GM23338 (cell line): ENCODE measurements around the gene RGS7. TPM values are rescaled to one million over a fixed set of nuclear protein-coding genes. Genes with fewer than 3 reads are reported as not detected.

Experiments used
- ATAC-seq: fragments of 200-7000 bp; cut with Tn5 transposase; 3 replicates; pipeline ENCODE4 v1.9.1; 2020
- DNase-seq: peaks from one replicate; pipeline ENCODE4 v3.0.0-alpha.2; 2015; ENCODE audit warnings: low spot score
- H2AFZ ChIP-seq: fragments of 200-600 bp; sonication (generic); 2 replicates; pipeline ENCODE4 v1.8.0; 2016; ENCODE audit warnings: antibody characterized with exemption, mild to moderate bottlenecking, moderate library complexity
- H3F3A ChIP-seq: fragments of 200-600 bp; sonication (generic); replicated peaks from 2 replicates; pipeline ENCODE4 v1.8.0; 2017; ENCODE audit warnings: antibody characterized with exemption, mixed run types, low read depth
- H3K27ac ChIP-seq: fragments of 200-600 bp; sonication (generic); 2 replicates; pipeline ENCODE4 v1.6.1; 2016; ENCODE audit warnings: low read depth
- H3K27me3 ChIP-seq: fragments of 200-600 bp; sonication (generic); 2 replicates; pipeline ENCODE4 v1.8.0; 2016; ENCODE audit warnings: mild to moderate bottlenecking, mixed run types, moderate library complexity; ENCODE audit not compliant: insufficient read depth
- H3K36me3 ChIP-seq: fragments of 200-600 bp; sonication (generic); 2 replicates; pipeline ENCODE4 v1.8.0; 2016; ENCODE audit warnings: mild to moderate bottlenecking; ENCODE audit not compliant: insufficient read depth
- H3K4me1 ChIP-seq: fragments of 200-600 bp; sonication (generic); 2 replicates; pipeline ENCODE4 v1.8.0; 2016; ENCODE audit warnings: mild to moderate bottlenecking, moderate library complexity; ENCODE audit not compliant: insufficient read depth
- H3K4me2 ChIP-seq: fragments of 200-600 bp; sonication (generic); 2 replicates; pipeline ENCODE4 v1.7.1; 2017; ENCODE audit warnings: mixed run types
- H3K4me3 ChIP-seq: fragments of 200-600 bp; sonication (generic); 2 replicates; pipeline ENCODE4 v1.6.1; 2016; ENCODE audit warnings: mixed run types
- H3K79me2 ChIP-seq: fragments of 200-600 bp; sonication (generic); replicated peaks from 2 replicates; pipeline ENCODE4 v1.8.0; 2017; ENCODE audit warnings: mild to moderate bottlenecking; ENCODE audit not compliant: insufficient read depth
- H3K9me2 ChIP-seq: fragments of 200-600 bp; sonication (generic); 2 replicates; pipeline ENCODE4 v1.8.0; 2017; ENCODE audit not compliant: insufficient read depth
- H4K20me1 ChIP-seq: fragments of 200-600 bp; sonication (generic); replicated peaks from 2 replicates; pipeline ENCODE4 v1.8.0; 2017; ENCODE audit warnings: mild to moderate bottlenecking; ENCODE audit not compliant: insufficient read depth
- H3K27ac Mint-ChIP-seq: 2 replicates; pipeline ENCODE4 v1.8.0; 2020; ENCODE audit warnings: inconsistent platforms, mild to moderate bottlenecking, moderate library complexity, mixed read lengths
- H3K27me3 Mint-ChIP-seq: 3 replicates; pipeline ENCODE4 v1.8.0; 2022; ENCODE audit warnings: low read depth, mild to moderate bottlenecking, moderate library complexity, mixed read lengths, inconsistent platforms; ENCODE audit not compliant: insufficient read depth, poor library complexity
- H3K36me3 Mint-ChIP-seq: 3 replicates; pipeline ENCODE4 v1.8.0; 2021; ENCODE audit warnings: low read depth, mild to moderate bottlenecking, inconsistent platforms, moderate library complexity, mixed read lengths
- H3K4me1 Mint-ChIP-seq: 3 replicates; pipeline ENCODE4 v1.8.0; 2020; ENCODE audit warnings: mild to moderate bottlenecking, inconsistent platforms, mixed read lengths
- H3K4me3 Mint-ChIP-seq: 3 replicates; pipeline ENCODE4 v1.8.0; 2021; ENCODE audit warnings: moderate library complexity, mild to moderate bottlenecking, inconsistent platforms, mixed read lengths
- H3K9me3 Mint-ChIP-seq: 3 replicates; pipeline ENCODE4 v1.8.0; 2020; ENCODE audit warnings: moderate library complexity, mild to moderate bottlenecking, inconsistent platforms, mixed read lengths
- ZNF331 ChIP-seq: fragments of 250-450 bp; sonication (Bioruptor Pico); IDR thresholded peaks from 2 replicates; pipeline ENCODE4 v1.5.0; 2020; ENCODE audit warnings: low read depth, mild to moderate bottlenecking, moderate library complexity
- ZNF462 ChIP-seq: fragments of 250-450 bp; sonication (Bioruptor Pico); IDR thresholded peaks from 2 replicates; pipeline ENCODE4 v1.5.0; 2020; ENCODE audit warnings: mild to moderate bottlenecking, moderate library complexity
- polyA plus RNA-seq: library from polyadenylated mRNA; unstranded; fragments of >200 nt; fragmentation: Nextera tagmentation; extraction: Ambion mirVana; gene quantifications from 2 replicates; pipeline ENCODE4 v1.2.1, GENCODE V29; 2016
- total RNA-seq: library from RNA; depleted of rRNA; stranded (reverse); fragments of >200 nt; shearing (Covaris generic); gene quantifications from 2 replicates; pipeline ENCODE4 v1.2.3, GENCODE V29; 2014

Gene RGS7
- total and polyA plus RNA-seq, 2 experiments from 2014 or later = 2.0 to 2.2 TPM

DNA sequence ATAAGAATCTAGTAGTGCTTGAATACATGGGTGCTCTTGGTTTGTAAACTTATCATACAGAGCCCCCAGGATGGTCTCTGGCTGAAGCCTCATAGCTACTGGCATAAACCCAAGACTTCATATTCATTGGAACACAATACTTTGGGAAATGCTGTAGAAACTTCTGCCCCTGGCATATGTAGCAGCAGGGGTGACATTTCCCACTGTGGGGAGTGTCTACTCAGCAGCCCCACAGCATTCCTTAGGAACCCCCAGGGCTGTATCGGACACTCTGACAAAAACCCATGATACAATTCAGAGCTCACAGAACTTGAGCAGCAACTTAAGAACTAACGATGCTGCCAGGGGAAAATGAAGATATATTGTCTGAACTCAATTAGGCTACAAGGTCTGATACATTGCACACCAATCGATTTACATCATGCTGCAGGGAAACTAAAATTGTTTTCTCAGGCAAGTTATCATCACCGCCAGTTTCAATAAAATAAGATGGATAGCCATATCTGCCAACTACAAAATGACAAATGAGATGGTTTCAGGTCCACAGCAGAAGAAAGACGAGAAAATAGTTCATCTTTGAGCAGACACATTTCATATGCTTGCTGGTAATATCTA, 564.0 kb downstream of the RGS7 start:
- H3K27me3 ChIP-seq = no peaks in the 10 kb centered on the region
- no peaks in the 10 kb centered on the region for H3F3A ChIP-seq
- no peaks in the 10 kb centered on the region for H3K9me2 ChIP-seq

More for the DNA sequence above, 564.0 kb downstream of the RGS7 start:
- DNase-seq (no peak), ATAC-seq (no peak)
- H3K4me2 ChIP-seq = no peak overlapping the region
- TF ChIP-seq ZNF331 (CRISPR knock-in tag) (no peak), ZNF462 (CRISPR knock-in tag) (no peak)
- no peak overlapping the region for H2AFZ ChIP-seq
- H3K36me3 Mint-ChIP-seq = no peaks in the 10 kb centered on the region; the same call in 2 of the 3 replicates
- H4K20me1 ChIP-seq = no peaks in the 10 kb centered on the region
- no peak overlapping the region for H3K4me3 ChIP-seq
- no peak overlapping the region for H3K4me3 Mint-ChIP-seq
- H3K9me3 Mint-ChIP-seq = 0 out of 3 replicates have a peak, but pooled peaks cover 13% of the 10 kb centered on the region
- H3K4me1 ChIP-seq = no peaks in the 10 kb centered on the region
- H3K27me3 Mint-ChIP-seq = no peaks in the 10 kb centered on the region
- H3K36me3 ChIP-seq = no peaks in the 10 kb centered on the region
- H3K79me2 ChIP-seq = no peaks in the 10 kb centered on the region
- no peak overlapping the region for H3K27ac ChIP-seq
- H3K4me1 Mint-ChIP-seq = no peaks in the 10 kb centered on the region
- H3K27ac Mint-ChIP-seq = no peak overlapping the region
